ENCODE data around the gene HOXA9. TPM values are rescaled to one million over a fixed set of nuclear protein-coding genes. Genes with fewer than 3 reads are reported as not detected.
A peak's percentile ranks its signal among the peaks of the same experiment; 100 is the strongest.

HOXA9 gene
- polyA plus RNA-seq, 1 donor from 2014 or later = not detected

GRCh38 chr7:27151931-27152815 is 13.2 kb downstream of the HOXA9 start, which contains the start of gene HOXA3:
Gene HOXA3, minus strand, starts transcription at chr7:27152583. Its CDS starts 41,943 bp downstream, at chr7:27110640.
- Histone ChIP-seq H3F3A (ENCODE audit: insufficient read depth, low read length, poor library complexity, severe bottlenecking) (no peaks in the 10 kb centered on the region), H2AFZ (ENCODE audit: low read depth, low read length) (no peak within 1 kb of the TSS), H3K27ac (ENCODE audit: low read length) (no peak within 1 kb of the TSS), H3K9me2 (ENCODE audit: insufficient read depth, low read length) (no peaks in the 10 kb centered on the region), H3K36me3 (ENCODE audit: insufficient read depth, low read length) (no peaks in the 10 kb centered on the region), H3K9ac (ENCODE audit: low read length) (no peak within 1 kb of the TSS), H3K4me3 (ENCODE audit: low read length) (peak within 1 kb of the TSS; percentile 56), H3K27me3 (ENCODE audit: insufficient read depth, low read depth, low read length) (peaks cover 100% of the 10 kb centered on the region), H3K79me2 (replicated peaks; ENCODE audit: insufficient read depth, low read length) (no peaks in the 10 kb centered on the region), H3K9me3 (ENCODE audit: low read length) (peaks cover 23% of the 10 kb centered on the region), H4K20me1 (ENCODE audit: insufficient read depth) (no peaks in the 10 kb centered on the region), H3K4me2 (ENCODE audit: low read length) (no peak within 1 kb of the TSS)
- TF ChIP-seq EZH2 (IDR thresholded peaks at IDR 0.05; ENCODE audit: borderline replicate concordance, insufficient read depth, low read length, poor library complexity, severe bottlenecking) = peak; percentile 41
- no peak for TF ChIP-seq RAD21 (conservative IDR thresholded peaks at IDR 0.05)

GRCh38 chr7:27151341-27151930 is 13.9 kb downstream of the HOXA9 start:
- Histone ChIP-seq H3K4me2 (ENCODE audit: low read length) (peak overlapping the region; percentile 5), H3K9ac (ENCODE audit: low read length) (no peak overlapping the region), H3F3A (ENCODE audit: insufficient read depth, low read length, poor library complexity, severe bottlenecking) (no peaks in the 10 kb centered on the region), H2AFZ (ENCODE audit: low read depth, low read length) (no peak overlapping the region), H3K27me3 (ENCODE audit: insufficient read depth, low read depth, low read length) (peaks cover 100% of the 10 kb centered on the region), H3K9me2 (ENCODE audit: insufficient read depth, low read length) (no peaks in the 10 kb centered on the region), H3K36me3 (ENCODE audit: insufficient read depth, low read length) (no peaks in the 10 kb centered on the region), H4K20me1 (ENCODE audit: insufficient read depth) (no peaks in the 10 kb centered on the region), H3K27ac (ENCODE audit: low read length) (no peak overlapping the region), H3K79me2 (replicated peaks; ENCODE audit: insufficient read depth, low read length) (no peaks in the 10 kb centered on the region), H3K4me3 (ENCODE audit: low read length) (peak overlapping the region; percentile 56), H3K9me3 (ENCODE audit: low read length) (peaks cover 29% of the 10 kb centered on the region)
- TF ChIP-seq EZH2 (IDR thresholded peaks at IDR 0.05; ENCODE audit: borderline replicate concordance, insufficient read depth, low read length, poor library complexity, severe bottlenecking) (peak; percentile 18), POLR2AphosphoS5 (IDR thresholded peaks at IDR 0.05) (no peak)

DNA sequence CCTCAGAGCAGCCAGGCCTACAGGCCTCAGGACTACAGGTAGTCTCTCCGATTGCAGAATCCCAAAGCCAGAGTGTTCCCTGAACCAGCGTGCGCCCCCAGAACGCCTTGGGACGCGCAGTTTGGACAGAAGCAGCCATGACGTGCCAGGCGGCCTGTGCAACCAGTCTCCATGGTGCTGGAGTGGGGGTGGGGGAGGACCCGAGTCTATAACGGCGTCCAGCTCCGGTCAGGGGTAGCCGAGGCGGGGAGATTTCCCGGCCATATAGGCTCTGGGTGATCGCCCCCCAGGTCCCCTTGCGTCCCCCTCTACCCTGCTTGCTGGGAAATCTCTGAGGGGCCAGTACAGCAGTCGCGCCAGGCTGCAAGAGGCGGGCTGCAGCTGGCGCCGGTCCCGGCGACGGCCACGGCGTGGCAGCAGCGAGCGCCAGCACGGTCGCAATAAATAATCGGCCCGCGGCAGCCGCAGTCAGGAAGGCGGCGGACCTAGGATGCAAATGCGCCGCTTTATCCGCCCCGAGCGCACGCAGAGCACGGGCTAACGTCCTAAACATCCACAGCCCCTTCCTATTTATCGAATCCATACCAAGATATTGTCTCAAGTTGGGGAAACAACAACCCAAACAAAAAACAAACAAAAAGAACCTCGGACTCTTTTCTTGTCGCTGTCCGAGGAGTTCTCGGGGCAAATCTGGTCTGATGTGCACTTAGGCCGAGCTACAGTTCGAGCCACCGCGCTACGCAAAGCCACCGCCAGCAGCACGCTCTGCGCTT is 14.6 kb downstream of the HOXA9 start:
- Histone ChIP-seq H3K27ac (ENCODE audit: low read length) (no peak overlapping the region), H3K4me3 (ENCODE audit: low read length) (peak overlapping the region; percentile 56), H2AFZ (ENCODE audit: low read depth, low read length) (no peak overlapping the region), H3K79me2 (replicated peaks; ENCODE audit: insufficient read depth, low read length) (no peaks in the 10 kb centered on the region), H3K27me3 (ENCODE audit: insufficient read depth, low read depth, low read length) (peaks cover 100% of the 10 kb centered on the region), H3K9me2 (ENCODE audit: insufficient read depth, low read length) (no peaks in the 10 kb centered on the region), H3K36me3 (ENCODE audit: insufficient read depth, low read length) (no peaks in the 10 kb centered on the region), H3K9ac (ENCODE audit: low read length) (no peak overlapping the region), H3K4me2 (ENCODE audit: low read length) (peak overlapping the region; percentile 5), H3F3A (ENCODE audit: insufficient read depth, low read length, poor library complexity, severe bottlenecking) (no peaks in the 10 kb centered on the region), H4K20me1 (ENCODE audit: insufficient read depth) (no peaks in the 10 kb centered on the region), H3K9me3 (ENCODE audit: low read length) (peaks cover 26% of the 10 kb centered on the region)
- no peak for TF ChIP-seq MXI1 (conservative IDR thresholded peaks at IDR 0.05; ENCODE audit: poor library complexity, severe bottlenecking)
- peak; percentile 36 for TF ChIP-seq EZH2 (IDR thresholded peaks at IDR 0.05; ENCODE audit: borderline replicate concordance, insufficient read depth, low read length, poor library complexity, severe bottlenecking)
- TF ChIP-seq SMC3 (conservative IDR thresholded peaks at IDR 0.05; ENCODE audit: poor library complexity) = peak; percentile 80
- TF ChIP-seq RAD21 (conservative IDR thresholded peaks at IDR 0.05) = peak; percentile 60
- TF ChIP-seq POLR2AphosphoS5 (IDR thresholded peaks at IDR 0.05) = peak; percentile 31
- TF ChIP-seq, protein P1, sequence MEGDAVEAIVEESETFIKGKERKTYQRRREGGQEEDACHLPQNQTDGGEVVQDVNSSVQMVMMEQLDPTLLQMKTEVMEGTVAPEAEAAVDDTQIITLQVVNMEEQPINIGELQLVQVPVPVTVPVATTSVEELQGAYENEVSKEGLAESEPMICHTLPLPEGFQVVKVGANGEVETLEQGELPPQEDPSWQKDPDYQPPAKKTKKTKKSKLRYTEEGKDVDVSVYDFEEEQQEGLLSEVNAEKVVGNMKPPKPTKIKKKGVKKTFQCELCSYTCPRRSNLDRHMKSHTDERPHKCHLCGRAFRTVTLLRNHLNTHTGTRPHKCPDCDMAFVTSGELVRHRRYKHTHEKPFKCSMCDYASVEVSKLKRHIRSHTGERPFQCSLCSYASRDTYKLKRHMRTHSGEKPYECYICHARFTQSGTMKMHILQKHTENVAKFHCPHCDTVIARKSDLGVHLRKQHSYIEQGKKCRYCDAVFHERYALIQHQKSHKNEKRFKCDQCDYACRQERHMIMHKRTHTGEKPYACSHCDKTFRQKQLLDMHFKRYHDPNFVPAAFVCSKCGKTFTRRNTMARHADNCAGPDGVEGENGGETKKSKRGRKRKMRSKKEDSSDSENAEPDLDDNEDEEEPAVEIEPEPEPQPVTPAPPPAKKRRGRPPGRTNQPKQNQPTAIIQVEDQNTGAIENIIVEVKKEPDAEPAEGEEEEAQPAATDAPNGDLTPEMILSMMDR (IDR thresholded peaks at IDR 0.05; ENCODE audit: poor library complexity, severe bottlenecking) = peak; percentile 85

All from neural cell (in vitro differentiated cells).